Measurements from ENCODE around the gene AMD1.
"Not testable (repeated sequence)": the region's sequence is repeated elsewhere in the genome, so short reads cannot be mapped to it uniquely, and the experiment has no call there.

Gene AMD1

DNA sequence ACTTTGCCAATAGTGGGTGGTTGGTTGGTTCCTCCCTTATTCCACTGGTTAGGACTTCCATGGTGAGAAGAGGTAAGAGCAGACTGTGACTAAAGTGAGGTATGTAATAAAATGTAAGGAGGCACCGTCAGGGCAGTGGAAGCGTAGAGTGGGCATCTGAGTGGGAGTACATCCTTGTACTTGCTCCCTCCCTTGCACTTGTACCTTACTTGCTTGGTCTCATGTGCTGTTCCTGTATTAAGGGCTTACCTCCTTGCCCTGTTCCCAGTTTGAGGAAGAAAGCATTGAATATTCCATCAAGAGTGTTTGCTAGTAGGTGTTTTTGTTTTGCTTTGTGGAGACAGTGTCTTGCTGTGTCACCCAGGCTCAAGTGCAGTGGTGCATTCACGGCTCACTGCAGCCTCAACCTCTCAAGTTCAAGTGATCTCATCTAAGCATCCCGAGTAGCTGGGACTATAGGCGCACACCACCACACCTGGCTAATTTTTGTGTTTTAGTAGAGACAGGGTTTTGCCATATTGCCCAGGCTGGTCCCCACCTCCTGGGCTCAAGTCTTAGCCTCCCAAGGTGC, 25.5 kb downstream of the AMD1 start:
- no peak for DNase-seq (ENCODE audit: low read depth)

GRCh38 chr6:110901601-110902000, 27.0 kb downstream of the AMD1 start:
- not testable (repeated sequence) for H3K4me3 ChIP-seq (ENCODE audit: low read length); DNase-seq (ENCODE audit: low read depth)

More for the DNA sequence above, 25.5 kb downstream of the AMD1 start:
- no peak overlapping the region for H3K4me3 ChIP-seq (ENCODE audit: low read length)
- TF ChIP-seq CTCF (conservative IDR thresholded peaks at IDR 0.05; ENCODE audit: low read length), result no peak

DNA sequence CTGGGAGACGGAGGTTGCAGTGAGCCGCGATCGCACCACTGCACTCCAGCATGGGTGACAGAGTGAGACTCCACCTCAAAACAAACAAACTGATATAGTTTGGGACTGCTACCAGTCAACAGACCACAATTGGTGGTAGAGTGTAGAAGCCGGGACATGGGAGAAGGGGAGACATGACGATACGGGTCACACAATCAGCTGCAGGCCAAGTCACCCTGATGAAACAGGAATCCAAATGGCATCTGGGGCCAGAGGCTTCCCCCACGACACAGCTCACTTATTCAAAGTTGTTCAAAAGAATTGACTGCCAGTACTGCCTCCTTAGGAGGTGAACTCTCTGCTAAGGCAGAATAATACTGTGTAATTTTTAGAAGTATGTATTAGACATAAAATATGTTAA, 27.5 kb downstream of the AMD1 start:
- H3K4me3 ChIP-seq (ENCODE audit: low read length), result no peak overlapping the region
- TF ChIP-seq CTCF (conservative IDR thresholded peaks at IDR 0.05; ENCODE audit: low read length), result no peak
- DNase-seq (ENCODE audit: low read depth), result no peak

- not testable (repeated sequence) for H3K4me3 ChIP-seq (ENCODE audit: low read length); DNase-seq (ENCODE audit: low read depth)
Observed at GRCh38 chr6:110906273-110906672, 31.7 kb downstream of the AMD1 start.

- no peak overlapping the region for H3K4me3 ChIP-seq (ENCODE audit: low read length)
- DNase-seq (ENCODE audit: low read depth), result no peak
- no peak for TF ChIP-seq CTCF (conservative IDR thresholded peaks at IDR 0.05; ENCODE audit: low read length)
Observed at GRCh38 chr6:110930781-110931180, 56.2 kb downstream of the AMD1 start.

GRCh38 chr6:110933912-110934311, 59.3 kb downstream of the AMD1 start:
- no peak for DNase-seq (ENCODE audit: low read depth)
- TF ChIP-seq CTCF (conservative IDR thresholded peaks at IDR 0.05; ENCODE audit: low read length), result no peak
- no peak overlapping the region for H3K4me3 ChIP-seq (ENCODE audit: low read length)

DNA sequence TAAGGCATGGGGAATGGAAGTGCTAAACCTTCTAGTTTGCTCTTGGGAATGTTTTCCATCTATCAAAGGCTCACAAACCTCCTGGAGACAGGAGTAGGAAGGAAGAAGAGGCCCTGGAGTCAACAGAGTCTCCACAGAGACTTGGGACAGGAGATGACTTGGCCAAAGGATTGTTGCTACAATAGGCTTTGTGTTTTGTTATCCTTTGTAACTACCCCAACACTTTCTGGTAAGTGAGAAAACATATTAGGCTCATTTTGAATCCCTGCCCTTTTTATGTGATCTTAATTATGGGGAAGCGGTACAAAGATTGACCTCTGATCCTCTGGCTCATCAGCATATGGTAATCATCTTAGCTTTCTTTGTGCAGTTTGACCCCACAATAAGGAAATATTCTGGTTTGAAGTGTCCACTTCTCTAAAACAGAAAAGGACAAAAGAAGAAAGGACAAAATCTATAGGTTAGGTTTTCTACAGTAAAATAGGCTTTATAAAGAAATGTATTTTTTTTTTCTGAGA, 59.9 kb downstream of the AMD1 start:
- TF ChIP-seq CTCF (conservative IDR thresholded peaks at IDR 0.05; ENCODE audit: low read length), result no peak
- no peak overlapping the region for H3K4me3 ChIP-seq (ENCODE audit: low read length)
- DNase-seq (ENCODE audit: low read depth), result no peak

GRCh38 chr6:110935171-110935570, 60.6 kb downstream of the AMD1 start:
- no peak for DNase-seq (ENCODE audit: low read depth)
- TF ChIP-seq CTCF (conservative IDR thresholded peaks at IDR 0.05; ENCODE audit: low read length), result no peak
- H3K4me3 ChIP-seq (ENCODE audit: low read length), result no peak overlapping the region

All from AG10803 (cell line).